HuH-7.5 (cell line): ENCODE results near the gene DAND5.

ENCODE experiments used
- DNase-seq: peaks from one replicate; pipeline ENCODE4 v3.0.0; 2011; ENCODE audit warnings: low spot score

The DAND5 gene

DNA sequence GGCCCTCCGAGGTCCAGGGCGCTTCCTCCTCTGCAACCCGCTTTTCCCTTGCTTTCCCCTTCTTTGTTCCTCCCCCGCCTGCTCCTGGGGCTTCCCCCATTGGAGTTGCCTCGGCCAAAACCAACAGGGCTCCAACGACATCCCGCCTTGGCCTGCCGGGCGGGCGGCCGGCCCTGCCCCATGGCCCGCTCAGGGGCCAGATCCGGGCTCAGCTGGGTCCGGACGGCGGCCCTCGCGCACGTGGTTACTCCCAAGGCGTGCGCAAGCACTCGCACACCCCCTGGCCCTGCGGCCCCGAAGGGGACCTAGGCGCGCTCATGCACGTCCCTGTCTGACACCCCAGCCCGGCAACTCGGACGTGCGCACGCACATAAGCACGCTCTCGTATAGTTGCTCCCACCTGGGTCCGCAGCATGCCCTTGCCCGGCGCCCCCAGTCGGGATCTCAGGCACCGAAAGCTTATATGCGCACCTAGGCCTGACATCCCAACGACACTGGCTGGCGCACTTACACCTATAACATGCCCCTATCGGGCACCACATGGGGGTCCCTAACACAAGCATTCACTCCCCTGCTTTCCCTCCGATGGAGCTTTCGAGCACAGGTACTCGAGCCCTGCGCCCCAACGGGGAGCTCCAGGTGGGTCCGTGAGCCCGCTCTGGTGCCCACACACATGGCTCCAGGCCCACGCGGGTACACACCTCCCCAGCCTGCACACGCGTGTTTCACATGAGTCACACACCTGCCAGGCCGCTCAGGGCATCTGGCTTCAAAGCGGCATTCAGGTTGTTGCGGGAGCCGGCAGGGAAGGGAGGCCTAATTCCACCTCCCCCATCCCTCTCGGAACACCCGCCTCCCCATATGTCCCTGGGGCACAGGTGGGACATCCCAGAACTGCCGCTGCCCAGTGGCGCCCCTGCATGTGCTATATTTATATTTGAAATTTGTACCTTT is 40.9 kb downstream of the DAND5 start:
- no peak for DNase-seq

DNA sequence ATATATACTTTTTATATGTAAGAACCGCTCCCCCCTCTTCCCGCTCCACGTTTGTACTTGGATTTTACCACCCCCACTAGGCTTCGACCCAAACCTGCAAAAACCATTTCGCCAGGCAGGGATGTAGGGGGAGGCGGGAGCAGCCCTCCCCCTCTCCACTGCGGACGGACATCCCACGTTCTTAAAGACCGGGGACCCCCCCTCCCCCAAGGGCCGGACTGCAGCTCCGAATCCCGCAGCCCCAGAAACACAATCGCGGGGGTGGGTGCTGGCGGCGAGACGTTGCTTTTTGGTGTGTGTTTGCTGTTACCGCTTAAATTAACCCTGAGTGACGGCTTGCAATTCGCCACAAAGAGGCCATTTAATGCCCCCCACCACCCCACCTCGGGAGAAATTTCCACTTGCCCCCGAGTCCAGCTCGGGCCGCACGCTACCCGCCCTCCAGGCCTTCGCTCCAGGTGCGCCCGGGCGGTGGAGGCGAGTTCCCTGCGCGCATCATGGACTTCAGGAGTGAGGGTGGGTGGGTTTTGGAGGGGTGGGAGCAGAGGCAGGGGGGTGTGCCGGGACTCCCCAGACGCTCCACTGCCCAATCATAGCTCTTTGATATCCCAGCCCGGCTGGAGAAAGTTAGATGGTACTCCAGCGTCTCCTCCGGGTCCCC is 41.7 kb downstream of the DAND5 start:
- no peak for DNase-seq

DNA sequence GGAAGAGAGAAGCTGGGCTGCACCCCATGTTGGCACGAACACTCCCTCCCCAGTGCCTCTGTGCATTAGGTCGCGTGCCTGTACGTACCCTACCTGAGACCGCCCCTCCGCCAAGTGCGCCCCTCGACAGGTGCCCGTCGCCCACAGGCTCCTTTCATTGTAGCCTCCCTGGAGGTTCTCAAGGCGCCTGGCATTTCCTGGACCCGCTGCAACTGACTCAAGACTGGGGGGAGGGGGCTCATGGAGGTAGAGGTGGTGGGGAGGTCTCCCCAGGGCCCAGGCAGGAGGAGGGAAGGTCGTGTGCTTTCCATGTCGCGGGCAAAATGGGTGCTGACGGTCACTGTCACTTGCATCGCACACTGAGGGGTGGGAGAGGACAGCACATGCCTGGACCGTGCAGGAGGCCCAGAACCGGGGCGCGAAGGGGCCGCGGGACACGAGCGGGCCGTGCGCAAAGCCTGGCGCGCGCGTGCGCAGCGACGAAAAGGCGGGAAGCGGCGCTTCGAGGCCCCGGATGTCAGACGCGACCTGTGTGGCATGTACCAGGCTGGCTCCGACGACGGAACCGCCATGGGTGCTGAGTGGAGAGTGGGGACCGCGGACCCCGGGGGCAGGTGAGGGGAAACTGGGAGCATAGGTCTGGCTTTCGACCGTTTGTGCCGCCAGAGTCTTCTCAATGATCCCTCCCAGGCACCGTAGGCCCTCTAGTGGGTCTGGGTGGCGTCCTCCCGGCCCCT is 42.4 kb downstream of the DAND5 start:
- DNase-seq: no peak

DNA sequence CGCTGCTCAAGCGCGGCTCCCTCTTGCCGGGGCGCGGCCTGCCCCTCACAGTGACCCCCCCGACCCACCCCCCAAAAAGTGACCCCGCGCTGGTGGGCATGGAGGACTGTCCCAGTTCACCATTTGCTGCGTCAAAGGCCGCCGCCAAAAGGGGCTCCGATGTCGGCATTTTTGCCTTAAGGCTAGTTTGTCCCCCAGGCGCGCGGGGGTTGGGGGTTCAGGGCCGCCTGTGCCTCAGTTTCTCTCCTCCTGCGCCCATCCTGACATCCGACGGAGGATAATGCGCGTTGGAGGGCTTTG is 43.0 kb downstream of the DAND5 start:
- no peak for DNase-seq

- DNase-seq: peak; percentile 96
Observed at GRCh38 chr19:13012690-13013608, 43.6 kb downstream of the DAND5 start.

DNA sequence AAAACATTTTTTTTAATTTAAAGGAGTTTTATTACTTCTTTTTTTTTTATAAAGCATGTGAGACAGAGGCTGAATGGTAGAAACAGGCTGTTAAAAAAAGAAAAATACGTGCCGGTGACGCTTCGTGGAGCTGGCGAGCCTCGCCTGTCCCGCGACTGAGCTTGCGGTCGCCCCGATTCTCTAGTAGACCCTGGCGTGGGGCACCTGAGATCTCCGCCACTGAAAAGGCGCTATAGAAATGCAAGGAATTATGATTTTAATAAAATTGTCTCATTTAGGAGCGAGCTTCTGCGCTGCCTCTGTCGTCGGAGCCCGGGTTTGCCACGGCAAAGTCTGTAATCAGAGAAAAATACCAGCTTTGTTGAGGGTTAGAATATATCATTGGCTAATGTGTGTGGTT is 44.3 kb downstream of the DAND5 start:
- DNase-seq: no peak

DNA sequence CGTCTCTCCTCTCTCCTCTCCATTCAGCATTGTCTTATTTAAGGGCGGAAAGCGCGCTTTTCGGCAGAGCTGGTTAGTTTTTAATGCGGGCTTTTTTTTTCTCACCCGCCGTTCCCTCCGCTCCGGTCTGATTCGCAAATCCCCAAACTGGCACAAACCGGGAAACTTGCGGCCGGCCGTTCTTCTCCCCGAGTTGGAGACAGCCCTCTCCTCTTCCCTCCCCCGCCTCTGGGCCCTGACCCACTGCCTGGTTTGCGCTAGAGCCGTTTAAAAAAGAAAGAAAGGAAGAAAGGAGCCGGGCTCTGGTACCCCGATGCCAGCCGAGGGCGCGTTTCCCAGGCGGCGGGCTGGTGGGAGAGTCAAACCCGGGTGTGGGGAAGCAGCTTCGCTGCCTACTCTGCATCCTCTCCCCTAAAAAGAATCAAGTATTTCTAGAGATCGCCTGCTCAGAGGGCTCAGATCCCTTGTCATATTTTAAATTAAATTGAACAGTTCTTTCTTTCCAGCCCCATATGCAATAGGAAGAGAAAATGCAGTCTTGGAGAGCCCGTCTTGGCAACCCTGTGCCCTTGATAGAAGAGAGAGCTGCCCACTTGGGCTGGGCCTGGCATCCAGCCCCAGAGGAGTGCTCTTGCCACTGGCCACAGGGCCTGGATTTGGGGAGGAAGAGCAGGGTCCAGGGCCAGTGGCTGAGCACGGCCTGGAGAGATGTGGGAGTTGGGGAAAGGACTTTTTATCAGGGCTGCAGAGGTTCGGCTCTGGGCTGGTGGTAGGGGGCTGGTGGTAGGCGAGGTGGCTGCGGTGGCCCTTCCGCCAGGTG is 44.9 kb downstream of the DAND5 start:
- DNase-seq: no peak

DNA sequence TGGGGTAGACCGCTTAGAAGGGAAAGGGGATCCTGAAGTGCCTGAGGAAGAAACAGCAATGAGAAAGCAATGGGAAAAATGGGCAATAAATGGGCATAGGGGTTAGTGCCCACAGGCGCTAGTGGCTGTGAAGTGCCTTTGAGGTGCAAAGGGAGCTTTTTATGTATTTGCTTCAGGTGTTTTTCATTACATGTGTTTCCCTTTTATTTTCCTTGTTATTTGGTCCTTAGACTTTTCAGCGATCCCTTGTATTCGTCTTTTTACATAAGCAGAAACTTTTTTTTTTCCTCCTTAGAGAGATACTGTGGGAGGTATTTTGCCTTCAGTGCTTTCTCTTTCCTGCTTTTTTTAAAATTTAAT is 45.5 kb downstream of the DAND5 start:
- no peak for DNase-seq

DNA sequence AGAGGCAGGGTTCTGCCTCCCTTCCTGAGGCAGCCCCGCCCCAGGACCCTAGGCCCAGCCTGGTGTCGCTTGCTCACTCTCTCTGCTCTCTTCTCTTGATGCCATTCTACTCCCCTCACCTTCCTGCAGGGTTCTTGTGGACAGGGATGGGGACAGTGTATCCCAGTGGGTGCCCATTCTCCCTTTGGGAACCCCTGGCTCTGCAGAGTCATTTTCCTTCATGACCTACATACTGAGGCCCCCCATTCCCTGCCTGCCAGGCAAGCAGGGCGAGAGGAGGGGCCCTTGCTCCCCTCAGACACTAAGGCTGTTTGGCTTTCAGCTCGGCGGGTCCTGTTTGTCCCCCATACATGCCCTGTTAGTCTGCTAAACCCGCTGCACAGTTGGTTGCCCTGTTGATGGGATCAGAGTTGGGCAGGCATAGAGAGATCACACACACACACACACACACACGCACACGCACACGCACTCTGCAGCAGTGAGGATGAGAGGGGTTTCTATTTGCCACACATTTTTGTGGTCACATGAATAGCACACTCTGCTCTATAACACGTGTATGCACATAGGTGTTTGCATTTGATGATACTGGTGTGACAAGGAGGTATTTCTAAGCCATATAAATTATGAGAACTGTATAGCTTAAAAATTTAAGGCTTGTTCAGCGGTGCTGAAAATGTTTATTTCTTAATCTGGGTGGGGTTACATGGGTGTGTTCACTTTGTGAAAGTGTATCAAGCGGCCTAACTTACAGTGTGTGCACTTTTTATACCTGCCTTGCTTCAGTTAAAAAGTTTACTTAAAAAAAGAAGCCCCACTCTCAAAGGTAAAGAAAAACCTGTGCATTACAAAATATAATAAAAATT is 46.2 kb downstream of the DAND5 start:
- no peak for DNase-seq

- DNase-seq: no peak
Observed at GRCh38 chr19:13016245-13016627, 46.9 kb downstream of the DAND5 start.

- no peak for DNase-seq
Observed at GRCh38 chr19:13016628-13017305, 47.4 kb downstream of the DAND5 start.

DNA sequence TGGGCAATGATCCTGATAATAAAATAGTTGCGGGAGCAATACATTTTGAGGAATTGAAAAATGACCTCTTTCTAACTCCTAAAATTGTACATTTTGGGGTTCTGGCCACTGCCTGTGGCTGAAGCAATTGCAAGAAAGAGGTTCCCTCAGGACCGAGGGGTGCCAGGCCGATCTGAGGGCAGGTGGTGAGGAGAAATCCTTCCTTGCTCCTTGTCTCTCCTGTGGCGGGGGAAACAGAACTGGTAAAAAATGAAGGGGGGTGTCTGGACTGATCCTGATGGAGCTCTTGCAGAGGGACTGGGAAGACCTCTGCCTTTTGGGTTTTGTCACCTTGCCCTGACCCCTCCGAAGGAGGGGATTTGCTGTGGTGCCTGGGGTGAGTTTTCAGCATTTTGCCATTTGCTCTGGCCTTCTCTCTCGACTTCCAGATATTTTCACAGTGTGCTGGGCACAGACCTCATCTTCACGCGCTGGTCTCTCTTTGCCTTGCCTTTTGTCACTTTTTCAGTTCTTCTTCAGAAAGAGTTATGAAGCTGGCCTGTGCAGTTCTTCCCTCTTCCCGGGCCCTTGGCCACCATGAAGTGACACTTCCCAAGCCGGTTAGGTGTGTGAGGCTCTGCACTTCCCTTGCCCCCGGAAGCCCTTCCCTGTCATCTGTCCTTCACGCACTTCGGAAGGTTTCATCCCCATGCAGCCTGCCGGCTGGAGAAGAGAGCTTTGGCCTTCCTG is 48.1 kb downstream of the DAND5 start:
- no peak for DNase-seq

- no peak for DNase-seq
Observed at GRCh38 chr19:13018035-13018914, 48.9 kb downstream of the DAND5 start.

DNA sequence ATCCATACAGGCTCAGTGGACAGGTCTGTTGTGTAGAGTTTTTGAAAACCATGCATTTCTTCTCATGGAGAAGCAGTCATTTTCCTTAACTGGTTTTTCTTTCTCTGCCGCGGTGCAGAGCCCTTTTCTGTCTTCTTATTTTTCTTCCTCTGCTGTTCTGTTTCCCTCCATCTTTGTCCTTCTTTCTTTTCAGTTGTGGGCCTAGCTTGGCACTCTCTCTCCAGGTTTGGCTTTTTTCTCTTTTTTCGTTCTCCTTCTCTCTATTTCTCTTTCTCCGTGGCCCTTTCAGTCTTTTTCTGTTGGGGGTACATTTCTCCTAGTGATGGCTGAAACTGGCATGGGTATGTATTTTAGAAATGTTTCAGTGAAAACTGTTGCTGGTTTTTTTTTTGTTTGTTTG is 50.0 kb downstream of the DAND5 start:
- DNase-seq: no peak

DNA sequence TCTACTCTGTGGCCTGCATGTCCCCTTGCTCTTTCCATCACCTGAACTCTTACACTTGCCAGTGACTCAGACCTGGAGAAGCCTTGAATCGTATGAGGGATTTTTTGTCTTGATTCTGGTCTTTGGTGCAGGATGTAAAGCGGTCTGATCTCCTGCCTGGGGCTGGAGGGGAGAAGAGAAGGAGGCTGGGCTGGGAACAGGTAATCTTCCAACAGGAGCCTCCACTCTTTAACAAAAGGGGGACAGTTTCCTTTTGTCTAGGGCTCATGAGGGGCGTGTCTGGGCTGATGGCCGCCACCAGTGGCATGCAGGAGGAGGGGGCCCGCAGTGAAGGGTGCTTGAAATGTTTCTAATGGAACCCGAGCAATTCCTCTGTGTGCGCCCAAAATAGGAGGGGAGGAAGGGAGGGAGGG is 50.6 kb downstream of the DAND5 start:
- DNase-seq: no peak

GRCh38 chr19:13022111-13022858 is 52.9 kb downstream of the DAND5 start:
- no peak for DNase-seq
